Urinary bladder (tissue), 4 donors: ENCODE data around the gene AIPL1. TPM values are rescaled to one million over a fixed set of nuclear protein-coding genes. Genes with fewer than 3 reads are reported as not detected.

Experiments used
- DNase-seq: peaks from one replicate; pipeline ENCODE4 v3.0.0-alpha.2; 2015; ENCODE audit errors: extremely low spot score
- H3K27ac ChIP-seq: one replicate; pipeline ENCODE4 v1.5.1; 2013; ENCODE audit warnings: low read depth, mild to moderate bottlenecking, moderate library complexity
- H3K36me3 ChIP-seq: one replicate; pipeline ENCODE4 v1.6.1; 2013; ENCODE audit warnings: mild to moderate bottlenecking, moderate library complexity; ENCODE audit not compliant: insufficient read depth
- H3K4me1 ChIP-seq: one replicate; pipeline ENCODE4 v1.6.1; 2013; ENCODE audit warnings: mild to moderate bottlenecking, moderate library complexity; ENCODE audit not compliant: insufficient read depth
- H3K4me3 ChIP-seq: one replicate; pipeline ENCODE4 v1.5.1; 2013; ENCODE audit warnings: low read depth, low read length
- WGBS: extraction: QIAGEN DNeasy Blood & Tissue Kit; methylation state at CpG from one replicate; pipeline ENCODE4 v1.1.7; 2013; 5-methylcytosine and 5-hydroxymethylcytosine counted together
- polyA plus RNA-seq: library from polyadenylated mRNA; stranded (reverse); fragments of 200-250 nt; gene quantifications from one replicate; pipeline ENCODE4 v1.2.3, GENCODE V29; 2013
- total RNA-seq: library from RNA; depleted of rRNA; stranded (reverse); fragments of >200 nt; gene quantifications from one replicate; pipeline ENCODE4 v1.2.3, GENCODE V29; 2014
- donor health status: healthy with polysubstance abuse.
- donor health status: healthy.

Gene AIPL1
- total and polyA plus RNA-seq, 2 donors: not detected

DNA sequence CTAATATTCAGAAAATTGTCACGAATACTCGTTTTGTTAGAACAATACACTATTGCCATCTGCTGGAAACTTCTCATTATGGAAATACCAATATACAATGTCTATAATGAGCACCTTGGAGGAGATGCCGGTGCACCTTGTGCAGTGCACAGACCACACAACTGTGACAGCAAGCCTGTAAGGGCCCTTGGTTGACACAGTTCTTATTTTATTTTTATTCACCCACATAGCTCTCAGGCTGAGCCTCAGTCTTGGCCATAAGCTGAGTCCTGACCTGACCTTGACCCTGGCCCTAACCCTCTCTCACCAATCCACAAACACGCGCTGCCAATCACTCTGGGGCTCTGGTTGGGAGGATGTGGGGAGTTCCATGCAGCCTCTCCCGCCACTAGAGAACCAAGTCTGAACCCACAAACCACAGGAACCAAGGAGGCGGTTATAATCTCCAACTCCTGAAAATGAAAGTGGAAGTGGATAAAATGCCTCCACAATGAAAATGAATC lies 7.6 kb downstream of the AIPL1 start:
- DNase-seq: no peak
- Histone ChIP-seq H3K4me1 (no peaks in the 10 kb centered on the region), H3K27ac (no peak overlapping the region), H3K4me3 (no peak overlapping the region), H3K36me3 (no peaks in the 10 kb centered on the region)
- WGBS: 69% methylated on average over 7 of the region's 7 CpGs

GRCh38 chr17:6426356-6427101 lies 8.4 kb downstream of the AIPL1 start:
- WGBS: 88% methylated on average over 25 of the region's 25 CpGs
- Histone ChIP-seq H3K36me3 (no peaks in the 10 kb centered on the region), H3K4me1 (no peaks in the 10 kb centered on the region), H3K27ac (no peak overlapping the region), H3K4me3 (no peak overlapping the region)
- no peak for DNase-seq

GRCh38 chr17:6425407-6425806 lies 9.5 kb downstream of the AIPL1 start:
- no peak overlapping the region for H3K27ac ChIP-seq
- 90% methylated on average over 18 of the region's 18 CpGs for WGBS
- no peak for DNase-seq
- no peak overlapping the region for H3K4me3 ChIP-seq
- H3K36me3 ChIP-seq: no peaks in the 10 kb centered on the region
- no peaks in the 10 kb centered on the region for H3K4me1 ChIP-seq

GRCh38 chr17:6423931-6424330 lies 11.0 kb downstream of the AIPL1 start:
- 75% methylated on average over 14 of the region's 14 CpGs for WGBS
- Histone ChIP-seq H3K4me3 (no peak overlapping the region), H3K36me3 (no peaks in the 10 kb centered on the region), H3K4me1 (no peaks in the 10 kb centered on the region), H3K27ac (no peak overlapping the region)
- DNase-seq: no peak

- Histone ChIP-seq H3K27ac (no peak overlapping the region), H3K4me1 (no peaks in the 10 kb centered on the region), H3K4me3 (no peak overlapping the region), H3K36me3 (no peaks in the 10 kb centered on the region)
- WGBS: 57% methylated on average over 13 of the region's 13 CpGs
- no peak for DNase-seq
Measured at GRCh38 chr17:6422654-6423241, 12.2 kb downstream of the AIPL1 start.

DNA sequence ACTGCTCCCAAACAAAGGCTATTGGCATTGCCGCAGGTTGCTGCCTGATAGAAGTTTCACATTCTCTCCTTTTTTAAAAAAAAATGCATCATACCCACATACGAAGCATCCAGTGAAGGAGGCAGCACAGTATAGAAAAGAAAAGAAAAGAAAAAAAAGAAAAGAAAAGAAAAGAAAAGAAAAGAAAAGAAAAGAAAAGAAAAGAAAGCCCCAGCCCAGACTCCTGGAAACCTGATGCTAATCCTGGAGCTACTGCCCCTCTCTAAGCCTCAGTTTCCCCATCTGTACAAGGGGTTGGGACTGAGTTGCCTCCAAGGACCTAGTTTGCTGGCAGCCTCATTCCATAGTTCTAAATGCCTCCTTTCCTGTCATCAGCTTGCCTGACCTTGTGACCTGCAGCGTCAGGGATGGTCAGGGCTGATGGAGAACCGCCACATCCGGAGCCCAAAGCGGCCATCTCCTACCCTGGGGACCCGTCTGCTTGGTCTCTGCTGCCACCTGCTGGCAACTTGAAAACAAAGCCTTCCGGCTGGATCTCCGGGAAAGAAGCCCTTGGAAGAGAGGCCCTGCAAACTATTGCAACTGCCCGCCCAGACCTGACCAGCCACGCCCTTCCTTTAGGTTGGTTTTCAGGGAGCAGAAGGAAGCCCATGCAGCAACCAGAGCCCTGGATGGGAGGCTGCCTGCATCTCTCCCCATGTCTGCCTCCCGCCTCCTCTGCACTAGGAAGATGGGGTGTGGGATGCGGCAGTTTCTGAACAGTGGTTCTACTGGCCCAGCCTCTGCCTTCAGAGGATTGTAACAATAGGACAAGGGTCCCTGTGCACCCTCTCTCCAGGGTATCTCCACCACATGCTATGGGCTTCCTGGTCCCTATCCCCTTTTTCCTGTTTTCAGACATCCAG lies 13.0 kb downstream of the AIPL1 start:
- peak; percentile 11 for DNase-seq
- Histone ChIP-seq H3K36me3 (no peaks in the 10 kb centered on the region), H3K4me3 (no peak overlapping the region), H3K4me1 (no peaks in the 10 kb centered on the region), H3K27ac (no peak overlapping the region)
- WGBS: 26% methylated on average over 13 of the region's 13 CpGs

DNA sequence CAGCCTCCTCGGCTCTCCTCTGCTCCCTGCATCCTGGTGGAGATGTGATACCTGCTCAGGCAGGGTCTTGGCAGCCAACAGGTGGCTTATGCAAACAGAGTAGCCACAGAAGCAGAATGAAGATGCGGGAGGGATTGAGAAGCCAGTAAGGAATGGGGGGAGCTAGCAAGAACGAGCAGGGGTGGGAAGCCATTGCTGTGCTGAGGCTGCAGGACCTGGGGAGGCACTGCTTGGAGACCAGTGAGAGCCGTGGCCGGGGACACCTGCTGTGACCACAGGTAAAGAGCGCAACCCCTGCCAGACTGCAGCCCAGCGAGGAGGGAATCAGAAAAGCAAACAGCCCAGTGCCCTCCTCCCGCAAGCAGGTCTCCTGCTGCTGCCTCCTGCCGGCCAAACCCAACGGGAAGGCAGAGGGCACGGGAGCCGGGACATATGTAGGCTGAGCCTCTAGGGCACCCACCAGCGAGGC lies 14.7 kb downstream of the AIPL1 start:
- Histone ChIP-seq H3K36me3 (no peaks in the 10 kb centered on the region), H3K4me3 (no peak overlapping the region), H3K27ac (no peak overlapping the region), H3K4me1 (no peaks in the 10 kb centered on the region)
- DNase-seq: no peak
- 15% methylated on average over 13 of the region's 13 CpGs for WGBS

GRCh38 chr17:6415616-6416015 lies 19.3 kb downstream of the AIPL1 start:
- 72% methylated on average over 8 of the region's 8 CpGs for WGBS
- DNase-seq: no peak

DNA sequence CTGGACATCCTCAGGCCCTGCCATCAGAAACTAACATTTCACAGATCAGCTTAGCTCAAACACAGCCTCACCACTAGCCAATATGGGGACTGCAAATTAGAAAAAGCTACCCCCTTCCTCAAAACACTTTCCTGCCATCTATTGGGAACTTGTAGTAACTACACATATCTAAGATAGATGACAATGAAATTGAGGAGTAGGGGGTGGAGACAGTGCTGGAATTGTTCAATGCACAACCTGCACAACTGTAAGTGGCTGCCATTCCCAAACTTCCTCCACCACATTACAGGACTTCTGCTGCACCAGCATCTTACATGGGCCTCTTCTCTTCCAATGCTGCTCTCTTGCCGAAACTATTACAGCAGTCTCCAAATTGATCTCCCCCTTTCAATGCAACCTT lies 21.9 kb downstream of the AIPL1 start:
- no peak for DNase-seq
- 98% methylated on average over 1 of the region's 1 CpG for WGBS
- H3K36me3 ChIP-seq: no peaks in the 10 kb centered on the region
- H3K27ac ChIP-seq: no peak overlapping the region
- H3K4me3 ChIP-seq: no peak overlapping the region
- no peaks in the 10 kb centered on the region for H3K4me1 ChIP-seq

More at GRCh38 chr17:6415616-6416015, 19.3 kb downstream of the AIPL1 start:
- H3K4me3 ChIP-seq: no peak overlapping the region
- no peaks in the 10 kb centered on the region for H3K36me3 ChIP-seq
- H3K4me1 ChIP-seq: no peaks in the 10 kb centered on the region
- no peak overlapping the region for H3K27ac ChIP-seq

DNA sequence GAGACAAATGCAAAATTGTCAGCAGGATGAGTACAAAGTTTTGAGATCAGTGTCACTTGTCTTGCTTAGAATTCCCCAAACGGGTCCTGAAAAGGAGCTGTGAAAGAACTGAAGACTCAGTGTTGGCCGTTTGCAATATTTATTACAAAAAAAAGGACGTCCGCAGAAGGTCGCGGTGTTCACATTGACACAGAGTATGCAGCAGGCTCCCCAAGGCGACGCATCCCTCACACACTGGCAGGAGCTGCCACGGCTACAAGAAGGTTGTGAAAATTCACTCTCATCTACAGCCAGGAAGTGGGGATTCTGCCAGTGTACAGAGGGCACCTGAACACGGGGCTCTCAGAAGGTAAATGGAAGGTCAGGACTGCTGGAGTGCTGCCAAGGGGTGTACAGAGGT lies 26.2 kb downstream of the AIPL1 start:
- H3K4me3 ChIP-seq: no peak overlapping the region
- H3K36me3 ChIP-seq: no peaks in the 10 kb centered on the region
- no peak for DNase-seq
- no peak overlapping the region for H3K27ac ChIP-seq
- 65% methylated on average over 10 of the region's 10 CpGs for WGBS
- H3K4me1 ChIP-seq: no peaks in the 10 kb centered on the region

GRCh38 chr17:6408276-6408675 lies 26.6 kb downstream of the AIPL1 start:
- Histone ChIP-seq H3K36me3 (no peaks in the 10 kb centered on the region), H3K4me1 (no peaks in the 10 kb centered on the region), H3K27ac (no peak overlapping the region), H3K4me3 (no peak overlapping the region)
- 65% methylated on average over 6 of the region's 6 CpGs for WGBS
- no peak for DNase-seq

GRCh38 chr17:6402258-6402657 lies 32.7 kb downstream of the AIPL1 start:
- DNase-seq: no peak
- Histone ChIP-seq H3K4me1 (no peaks in the 10 kb centered on the region), H3K27ac (no peak overlapping the region), H3K36me3 (no peaks in the 10 kb centered on the region), H3K4me3 (no peak overlapping the region)
- WGBS: 58% methylated on average over 6 of the region's 6 CpGs

- Histone ChIP-seq H3K4me3 (no peak overlapping the region), H3K36me3 (no peaks in the 10 kb centered on the region), H3K27ac (no peak overlapping the region), H3K4me1 (no peaks in the 10 kb centered on the region)
- DNase-seq: no peak
- 60% methylated on average over 2 of the region's 2 CpGs for WGBS
Measured at GRCh38 chr17:6398955-6399354, 36.0 kb downstream of the AIPL1 start.
